Peyer's patch (tissue), 4 donors: ENCODE data around the gene ZNF408. TPM values are rescaled to one million over a fixed set of nuclear protein-coding genes. Genes with fewer than 3 reads are reported as not detected.

Source experiments
- DNase-seq, 3 donors: peaks; one replicate each; pipeline ENCODE4 v3.0.0-alpha.2; 2017 to 2019
- H3K27ac ChIP-seq, 4 donors: fragments of 200-600 bp; sonication (generic); one replicate each; pipeline ENCODE4 v1.5.1; 2016 to 2019
- H3K27me3 ChIP-seq, 2 donors: fragments of 200-600 bp; sonication (generic); one replicate each; pipeline ENCODE4 v1.5.1; 2019
- H3K36me3 ChIP-seq, 3 donors: fragments of 200-600 bp; sonication (generic); one replicate each; pipeline ENCODE4 v1.5.1; 2016 to 2019
- H3K4me1 ChIP-seq, 4 donors: fragments of 200-600 bp; sonication (generic); one replicate each; pipeline ENCODE4 v1.5.1; 2016 to 2019
- H3K4me3 ChIP-seq, 4 donors: fragments of 200-600 bp; sonication (generic); 1 replicate in 3 of 4; 2 replicates in 1 of 4; pipeline ENCODE4 v1.5.1; 2016 to 2019; ENCODE audit warnings: mild to moderate bottlenecking in 1 of 4
- H3K9me3 ChIP-seq, 4 donors: fragments of 200-600 bp; sonication (generic); one replicate each; pipeline ENCODE4 v1.5.1; 2016 to 2019; ENCODE audit warnings: mild to moderate bottlenecking in 1 of 4
- CTCF ChIP-seq, 6 experiments: fragments of 450-650 bp in 4 of 6; fragments of 200-600 bp in 2 of 6; sonication (generic) in 1 of 6; IDR thresholded peaks; one replicate each; pipeline ENCODE4 v1.5.1; 2017 to 2019; ENCODE audit warnings: antibody characterized with exemption in 6 of 6, mild to moderate bottlenecking in 3 of 6, moderate library complexity in 1 of 6
- POLR2A ChIP-seq, 2 donors: fragments of 450-650 bp; IDR thresholded peaks; one replicate each; pipeline ENCODE4 v1.5.1; 2017; ENCODE audit warnings: antibody characterized with exemption in 2 of 2, mild to moderate bottlenecking in 2 of 2, moderate library complexity in 2 of 2
- total RNA-seq, 4 donors: library from RNA; depleted of rRNA; stranded (reverse); fragments of >200 nt; gene quantifications; one replicate each; pipeline ENCODE4 v1.1.0, GENCODE V29; 2016

Gene ZNF408
- total RNA-seq, 4 donors from 2014 or later: 6.3 to 20.0 (median 8.4) TPM

- H3K4me3 ChIP-seq: peak overlapping the region in 1 of 4 donors; percentile 21
- DNase-seq: no peak
- H3K27me3 ChIP-seq: no peaks in the 10 kb centered on the region
- TF ChIP-seq CTCF (IDR thresholded peaks at IDR 0.05) (no peak), POLR2A (IDR thresholded peaks at IDR 0.05) (no peak)
- no peaks in the 10 kb centered on the region for H3K4me1 ChIP-seq
- no peaks in the 10 kb centered on the region for H3K36me3 ChIP-seq
- H3K9me3 ChIP-seq: no peaks in the 10 kb centered on the region
- H3K27ac ChIP-seq: no peak overlapping the region
Measured at GRCh38 chr11:46719543-46720218, 18.9 kb downstream of the ZNF408 start.

- H3K27ac ChIP-seq: no peak overlapping the region
- no peak overlapping the region for H3K4me3 ChIP-seq
- TF ChIP-seq CTCF (IDR thresholded peaks at IDR 0.05): no peak
- TF ChIP-seq POLR2A (IDR thresholded peaks at IDR 0.05): no peak
- H3K9me3 ChIP-seq: no peaks in the 10 kb centered on the region
- H3K27me3 ChIP-seq: no peaks in the 10 kb centered on the region
- H3K36me3 ChIP-seq: no peaks in the 10 kb centered on the region
- DNase-seq: no peak
- H3K4me1 ChIP-seq: no peaks in the 10 kb centered on the region
Measured at GRCh38 chr11:46721286-46721685, 20.5 kb downstream of the ZNF408 start.

DNA sequence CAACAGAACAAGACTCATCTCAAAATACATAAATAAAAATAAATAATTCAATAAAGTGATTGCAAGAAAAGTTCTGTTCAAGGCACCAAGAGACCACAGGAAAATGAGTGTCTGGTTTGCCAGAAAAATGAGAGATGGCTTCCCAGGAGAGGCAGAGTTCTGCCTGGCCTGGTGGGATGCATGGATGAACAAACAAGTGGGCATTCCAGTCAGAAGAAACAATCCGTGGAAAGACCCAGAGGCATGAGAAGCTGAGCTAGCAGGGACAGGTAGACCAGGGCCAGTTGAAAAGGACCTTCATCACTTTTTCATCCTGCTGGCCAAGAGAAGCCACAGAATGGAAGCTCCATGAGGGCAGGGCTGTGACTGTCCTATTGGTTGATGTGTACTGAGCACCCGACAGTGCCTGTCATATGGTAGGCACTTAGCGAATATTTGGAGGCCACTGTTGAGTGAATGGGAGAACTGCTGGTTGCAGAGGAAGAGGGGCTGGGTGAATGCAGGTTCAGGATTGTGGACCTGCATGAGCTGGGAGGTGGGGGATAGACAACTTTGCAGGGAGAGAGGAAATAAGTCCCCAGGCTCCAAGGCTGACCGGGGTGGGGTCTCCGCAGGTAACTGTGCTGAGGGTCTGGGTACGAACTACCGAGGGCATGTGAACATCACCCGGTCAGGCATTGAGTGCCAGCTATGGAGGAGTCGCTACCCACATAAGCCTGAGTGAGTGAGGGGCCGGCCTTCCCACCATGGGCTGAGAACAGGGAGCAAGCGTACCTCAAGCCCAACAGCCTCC, 21.9 kb downstream of the ZNF408 start:
- Histone ChIP-seq H3K36me3 (no peaks in the 10 kb centered on the region), H3K27me3 (no peaks in the 10 kb centered on the region), H3K4me1 (no peaks in the 10 kb centered on the region), H3K4me3 (no peak overlapping the region), H3K9me3 (no peaks in the 10 kb centered on the region), H3K27ac (no peak overlapping the region)
- TF ChIP-seq CTCF (IDR thresholded peaks at IDR 0.05): no peak
- no peak for TF ChIP-seq POLR2A (IDR thresholded peaks at IDR 0.05)
- DNase-seq: no peak

DNA sequence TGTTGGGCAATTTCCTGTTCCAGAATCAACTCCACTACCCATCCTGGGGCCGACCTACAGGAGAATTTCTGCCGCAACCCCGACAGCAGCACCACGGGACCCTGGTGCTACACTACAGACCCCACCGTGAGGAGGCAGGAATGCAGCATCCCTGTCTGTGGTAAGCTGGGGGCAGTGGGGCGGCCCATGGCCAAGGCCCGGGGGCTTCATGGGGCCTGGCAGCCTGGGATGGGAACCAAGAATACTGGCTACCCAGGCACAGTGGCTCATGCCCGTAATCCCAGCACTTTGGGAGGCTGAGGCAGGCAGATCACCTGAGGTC, 22.5 kb downstream of the ZNF408 start:
- TF ChIP-seq CTCF (IDR thresholded peaks at IDR 0.05) (no peak), POLR2A (IDR thresholded peaks at IDR 0.05) (no peak)
- H3K4me1 ChIP-seq: no peaks in the 10 kb centered on the region
- no peaks in the 10 kb centered on the region for H3K36me3 ChIP-seq
- H3K27ac ChIP-seq: no peak overlapping the region
- no peak overlapping the region for H3K4me3 ChIP-seq
- H3K27me3 ChIP-seq: no peaks in the 10 kb centered on the region
- DNase-seq: no peak
- H3K9me3 ChIP-seq: no peaks in the 10 kb centered on the region

GRCh38 chr11:46724088-46724487, 23.3 kb downstream of the ZNF408 start:
- Histone ChIP-seq H3K4me1 (no peaks in the 10 kb centered on the region), H3K4me3 (no peak overlapping the region), H3K27me3 (no peaks in the 10 kb centered on the region), H3K36me3 (no peaks in the 10 kb centered on the region), H3K9me3 (no peaks in the 10 kb centered on the region), H3K27ac (no peak overlapping the region)
- TF ChIP-seq CTCF (IDR thresholded peaks at IDR 0.05) (no peak), POLR2A (IDR thresholded peaks at IDR 0.05) (no peak)
- no peak for DNase-seq
